Measurements from ENCODE around the gene KRT84. TPM values are rescaled to one million over a fixed set of nuclear protein-coding genes. Genes with fewer than 3 reads are reported as not detected.

The KRT84 gene
- polyA plus RNA-seq, 1 donor from 2014 or later, result not detected

- Histone ChIP-seq H3K9me2 (ENCODE audit: insufficient read depth, low read length) (no peaks in the 10 kb centered on the region), H4K20me1 (ENCODE audit: insufficient read depth) (no peaks in the 10 kb centered on the region), H3K4me2 (ENCODE audit: low read length) (no peak overlapping the region), H3K27me3 (ENCODE audit: insufficient read depth, low read depth, low read length) (no peaks in the 10 kb centered on the region), H3F3A (ENCODE audit: insufficient read depth, low read length, poor library complexity, severe bottlenecking) (no peaks in the 10 kb centered on the region), H3K36me3 (ENCODE audit: insufficient read depth, low read length) (no peaks in the 10 kb centered on the region), H3K27ac (ENCODE audit: low read length) (no peak overlapping the region), H2AFZ (ENCODE audit: low read depth, low read length) (no peak overlapping the region), H3K9me3 (ENCODE audit: low read length) (no peaks in the 10 kb centered on the region), H3K4me3 (ENCODE audit: low read length) (no peak overlapping the region), H3K9ac (ENCODE audit: low read length) (no peak overlapping the region), H3K79me2 (replicated peaks; ENCODE audit: insufficient read depth, low read length) (no peaks in the 10 kb centered on the region)
- TF ChIP-seq RAD21 (conservative IDR thresholded peaks at IDR 0.05) (no peak), SMC3 (conservative IDR thresholded peaks at IDR 0.05; ENCODE audit: poor library complexity) (no peak), EZH2 (IDR thresholded peaks at IDR 0.05; ENCODE audit: borderline replicate concordance, insufficient read depth, low read length, poor library complexity, severe bottlenecking) (no peak), MXI1 (conservative IDR thresholded peaks at IDR 0.05; ENCODE audit: poor library complexity, severe bottlenecking) (no peak), EP300 (conservative IDR thresholded peaks at IDR 0.05; ENCODE audit: poor library complexity, severe bottlenecking) (no peak), REST (IDR thresholded peaks at IDR 0.05; ENCODE audit: borderline replicate concordance) (no peak), CTCF (IDR thresholded peaks at IDR 0.05; ENCODE audit: poor library complexity, severe bottlenecking) (no peak), TAF1 (IDR thresholded peaks at IDR 0.05; ENCODE audit: low read depth) (no peak), POLR2AphosphoS5 (IDR thresholded peaks at IDR 0.05) (no peak)
Measured at GRCh38 chr12:52355176-52355575, 30.3 kb downstream of the KRT84 start.

- TF ChIP-seq RAD21 (conservative IDR thresholded peaks at IDR 0.05) (no peak), TAF1 (IDR thresholded peaks at IDR 0.05; ENCODE audit: low read depth) (no peak), EZH2 (IDR thresholded peaks at IDR 0.05; ENCODE audit: borderline replicate concordance, insufficient read depth, low read length, poor library complexity, severe bottlenecking) (no peak), SMC3 (conservative IDR thresholded peaks at IDR 0.05; ENCODE audit: poor library complexity) (no peak), POLR2AphosphoS5 (IDR thresholded peaks at IDR 0.05) (no peak)
- Histone ChIP-seq H3K4me3 (ENCODE audit: low read length) (no peak overlapping the region), H3K9me2 (ENCODE audit: insufficient read depth, low read length) (no peaks in the 10 kb centered on the region), H3F3A (ENCODE audit: insufficient read depth, low read length, poor library complexity, severe bottlenecking) (no peaks in the 10 kb centered on the region), H4K20me1 (ENCODE audit: insufficient read depth) (no peaks in the 10 kb centered on the region), H3K79me2 (replicated peaks; ENCODE audit: insufficient read depth, low read length) (no peaks in the 10 kb centered on the region), H3K9me3 (ENCODE audit: low read length) (no peaks in the 10 kb centered on the region), H3K27me3 (ENCODE audit: insufficient read depth, low read depth, low read length) (no peaks in the 10 kb centered on the region), H2AFZ (ENCODE audit: low read depth, low read length) (no peak overlapping the region), H3K4me2 (ENCODE audit: low read length) (no peak overlapping the region), H3K9ac (ENCODE audit: low read length) (no peak overlapping the region), H3K27ac (ENCODE audit: low read length) (no peak overlapping the region), H3K36me3 (ENCODE audit: insufficient read depth, low read length) (no peaks in the 10 kb centered on the region)
Measured at GRCh38 chr12:52354200-52354599, 31.3 kb downstream of the KRT84 start.
